ENCODE measurements around the gene CHKB. TPM values are rescaled to one million over a fixed set of nuclear protein-coding genes. Genes with fewer than 3 reads are reported as not detected.
"Not testable (repeated sequence)": the region's sequence is repeated elsewhere in the genome, so short reads cannot be mapped to it uniquely, and the experiment has no call there.

CHKB gene
- total and polyA plus RNA-seq, 12 donors = 34.1 to 917 (median 95.3) TPM

DNA sequence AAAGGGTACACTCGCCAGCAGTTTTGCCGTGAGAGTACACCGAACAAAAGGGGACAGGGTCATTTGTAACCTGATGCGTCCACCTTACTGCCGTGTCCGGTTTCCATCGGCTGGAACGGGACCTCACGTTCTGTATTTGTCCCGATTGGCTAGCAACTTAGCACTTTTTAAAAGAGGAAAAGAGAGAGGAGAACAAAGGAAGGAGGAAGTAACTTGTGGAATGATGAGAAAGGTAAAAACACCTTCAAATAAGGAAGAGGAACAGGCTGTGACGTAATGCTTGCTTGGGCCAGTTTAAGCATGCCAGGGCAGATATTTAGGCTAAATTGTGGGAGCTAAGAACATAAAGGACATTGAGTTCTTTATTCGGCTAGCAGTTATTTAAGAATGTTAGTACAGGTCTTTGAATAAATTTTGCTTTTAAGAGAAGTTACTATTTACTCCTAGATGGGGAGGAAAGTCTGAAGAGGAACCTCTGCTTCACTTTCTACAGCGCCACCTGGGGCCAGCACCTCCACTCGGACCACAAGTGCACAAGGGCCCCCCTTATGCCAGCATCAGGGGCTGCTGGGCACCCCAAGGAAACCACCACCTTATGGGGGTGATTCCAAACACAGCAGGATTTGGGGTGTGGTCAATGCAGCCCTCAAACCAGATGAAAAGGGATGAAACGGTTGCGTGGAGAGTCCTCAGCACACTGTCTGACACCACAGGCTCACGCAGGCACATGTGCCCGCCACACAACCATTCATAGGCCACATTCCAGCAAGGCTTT, 39.5 kb upstream of the CHKB start:
- Histone ChIP-seq H3K36me3 (replicated peaks in 1 of 2) (no peaks in the 10 kb centered on the region), H3K27me3 (no peaks in the 10 kb centered on the region), H3K27ac (no peak overlapping the region), H3K4me1 (replicated peaks in 1 of 2) (peaks cover 1 to 17% of the 10 kb centered on the region in 2 donors), H3K9me3 (replicated peaks in 1 of 3) (no peaks in the 10 kb centered on the region), H3K4me3 (no peak overlapping the region)
- DNase-seq = no peak
- intact Hi-C loops (cut with DNase I) = no loop called here
- TF ChIP-seq CTCF (IDR thresholded peaks at IDR 0.05) (no peak), POLR2A (IDR thresholded peaks at IDR 0.05) (no peak)
- 22 to 25% (median 22%) methylated on average over 17 to 18 of the region's 18 CpGs for WGBS, 4 donors

DNA sequence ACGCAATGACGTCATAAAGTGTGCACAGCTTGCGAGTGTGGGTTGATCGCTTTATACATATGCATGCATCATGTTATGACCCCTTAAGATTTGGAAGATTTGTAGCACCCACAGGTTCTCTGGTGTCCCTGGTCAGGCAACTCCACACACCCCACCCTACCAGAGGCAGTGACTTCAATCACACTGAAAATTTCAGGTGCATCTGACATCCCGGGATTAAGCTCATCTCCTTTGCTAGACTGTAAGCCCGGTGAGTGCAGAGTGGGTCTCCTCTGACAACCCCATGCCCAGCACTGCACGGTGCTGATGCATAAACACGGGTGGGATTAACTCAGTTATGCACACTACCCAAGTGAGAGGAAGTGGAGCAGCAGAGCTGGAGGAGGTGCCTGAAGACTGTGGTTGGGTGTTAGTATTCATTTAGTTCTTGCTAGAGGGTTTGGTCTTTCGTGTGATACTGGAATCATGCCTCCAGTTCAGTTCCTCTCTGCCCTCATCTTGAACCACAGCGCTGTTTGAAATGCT, 38.8 kb upstream of the CHKB start:
- no peak overlapping the region for H3K27ac ChIP-seq

GRCh38 chr22:50620593-50621355, 38.1 kb upstream of the CHKB start:
- H3K4me3 ChIP-seq = peak overlapping the region in 1 of 4 donors; percentile 42
- DNase-seq = peak in 6 of 7 donors; percentile 55 to 87 (median 80)

More for the DNA sequence above, 38.8 kb upstream of the CHKB start:
- H3K27me3 ChIP-seq = no peaks in the 10 kb centered on the region
- no peak for TF ChIP-seq POLR2A (IDR thresholded peaks at IDR 0.05)
- TF ChIP-seq CTCF (IDR thresholded peaks at IDR 0.05) = no peak
- DNase-seq = no peak
- intact Hi-C loops (cut with DNase I) = no loop called here
- WGBS, 4 donors = 25 to 40% (median 31%) methylated on average over 10 of the region's 10 CpGs
- no peaks in the 10 kb centered on the region for H3K9me3 ChIP-seq (replicated peaks in 1 of 3)
- peaks cover 0 to 16% of the 10 kb centered on the region in 2 donors for H3K4me1 ChIP-seq (replicated peaks in 1 of 2)
- H3K4me3 ChIP-seq = no peak overlapping the region
- H3K36me3 ChIP-seq (replicated peaks in 1 of 2) = no peaks in the 10 kb centered on the region

GRCh38 chr22:50614296-50614695, 31.6 kb upstream of the CHKB start:
- not testable (repeated sequence) for H3K36me3 ChIP-seq (replicated peaks in 1 of 2); H3K27me3 ChIP-seq; DNase-seq; H3K4me3 ChIP-seq; H3K27ac ChIP-seq; H3K9me3 ChIP-seq (replicated peaks in 1 of 3); H3K4me1 ChIP-seq (replicated peaks in 1 of 2)
- intact Hi-C loops (cut with DNase I) = loop anchor here in 1 of 2 donors (10.0 kb wide), 1 partner anchor 359 kb away; the partner anchor contains the start of gene HDAC10
- 61 to 86% (median 72%) methylated on average over 3 of the region's 3 CpGs for WGBS, 4 donors

More at GRCh38 chr22:50620593-50621355, 38.1 kb upstream of the CHKB start:
- intact Hi-C loops (cut with DNase I) = no loop called here
- H3K27me3 ChIP-seq = no peaks in the 10 kb centered on the region
- H3K27ac ChIP-seq = peak overlapping the region in 1 of 5 donors; percentile 20
- TF ChIP-seq CTCF (IDR thresholded peaks at IDR 0.05) (peak in 4 of 6 experiments; percentile 24 to 80 (median 70)), POLR2A (IDR thresholded peaks at IDR 0.05) (no peak)
- H3K9me3 ChIP-seq (replicated peaks in 1 of 3) = no peaks in the 10 kb centered on the region
- 17 to 22% (median 18%) methylated on average over 23 to 25 of the region's 25 CpGs for WGBS, 4 donors
- peaks cover 0 to 16% of the 10 kb centered on the region in 2 donors for H3K4me1 ChIP-seq (replicated peaks in 1 of 2)
- H3K36me3 ChIP-seq (replicated peaks in 1 of 2) = no peaks in the 10 kb centered on the region

All from adrenal gland (tissue), 12 donors.